OCI-LY1 (cell line): ENCODE data around the gene PRR5.

Source experiments
- H2AFZ ChIP-seq: fragments of 200-600 bp; sonication (generic), shearing (Covaris generic); 2 replicates; pipeline ENCODE4 v1.6.0; 2014; ENCODE audit warnings: antibody characterized with exemption, mild to moderate bottlenecking, low read length
- H3F3A ChIP-seq: fragments of 200-600 bp; sonication (generic), shearing (Covaris generic); 2 replicates; pipeline ENCODE4 v1.6.0; 2014; ENCODE audit warnings: mild to moderate bottlenecking, antibody characterized with exemption, low read length, moderate library complexity; ENCODE audit not compliant: insufficient read depth
- H3K27ac ChIP-seq: fragments of 200-600 bp; sonication (generic); 2 replicates; pipeline ENCODE4 v1.5.1; 2014; ENCODE audit warnings: low read length, mixed run types, mild to moderate bottlenecking, low read depth; ENCODE audit not compliant: poor library complexity, severe bottlenecking
- H3K27me3 ChIP-seq: fragments of 200-600 bp; sonication (generic); 2 replicates; pipeline ENCODE4 v1.6.0; 2014; ENCODE audit warnings: antibody characterized with exemption, mild to moderate bottlenecking, low read length, moderate library complexity; ENCODE audit not compliant: insufficient read depth
- H3K36me3 ChIP-seq: fragments of 200-600 bp; sonication (generic); 2 replicates; pipeline ENCODE4 v1.6.1; 2014; ENCODE audit warnings: mild to moderate bottlenecking, antibody characterized with exemption, low read length, moderate library complexity, mixed read lengths; ENCODE audit not compliant: insufficient read depth
- H3K4me1 ChIP-seq: fragments of 200-600 bp; sonication (generic); 2 replicates; pipeline ENCODE4 v1.5.1; 2014; ENCODE audit warnings: mild to moderate bottlenecking, low read length, moderate library complexity; ENCODE audit not compliant: insufficient read depth, severe bottlenecking
- H3K4me2 ChIP-seq: fragments of 200-600 bp; sonication (generic), shearing (Covaris generic); 2 replicates; pipeline ENCODE4 v1.6.1; 2014; ENCODE audit warnings: low read length
- H3K4me3 ChIP-seq: fragments of 200-600 bp; sonication (generic); 2 replicates; pipeline ENCODE4 v1.5.1; 2014; ENCODE audit warnings: low read length, low read depth, mild to moderate bottlenecking, mixed read lengths; ENCODE audit not compliant: poor library complexity, severe bottlenecking
- H3K79me2 ChIP-seq: fragments of 200-600 bp; shearing (Covaris generic); 2 replicates; pipeline ENCODE4 v1.6.1; 2016; ENCODE audit warnings: mixed run types, low read length, mixed read lengths; ENCODE audit not compliant: insufficient read depth
- H3K9ac ChIP-seq: fragments of 200-600 bp; sonication (generic), shearing (Covaris generic); 2 replicates; pipeline ENCODE4 v1.6.1; 2014; ENCODE audit warnings: mild to moderate bottlenecking, low read length, mixed read lengths
- H3K9me2 ChIP-seq: fragments of 200-600 bp; sonication (generic), shearing (Covaris generic); 2 replicates; pipeline ENCODE4 v1.6.1; 2014; ENCODE audit warnings: low read depth, mild to moderate bottlenecking, low read length, mixed read lengths
- H3K9me3 ChIP-seq: fragments of 200-600 bp; shearing (Covaris generic); 2 replicates; pipeline ENCODE4 v1.6.1; 2014; ENCODE audit warnings: low read length, mixed read lengths
- H4K20me1 ChIP-seq: fragments of 200-600 bp; sonication (generic), shearing (Covaris generic); 2 replicates; pipeline ENCODE4 v1.6.0; 2016; ENCODE audit warnings: mild to moderate bottlenecking, low read length; ENCODE audit not compliant: insufficient read depth
- CTCF ChIP-seq: fragments of 200-600 bp; sonication (generic), shearing (Covaris generic); IDR thresholded peaks from 2 replicates; pipeline ENCODE4 v1.5.1; 2017; ENCODE audit warnings: mild to moderate bottlenecking, antibody characterized with exemption, low read length, moderate library complexity, mixed read lengths
- EZH2 ChIP-seq: fragments of 200-600 bp; sonication (generic), shearing (Covaris generic); IDR thresholded peaks from 2 replicates; pipeline ENCODE4 v1.8.0; 2017; ENCODE audit warnings: borderline replicate concordance, mixed run types, mild to moderate bottlenecking, antibody characterized with exemption, low read length, moderate library complexity, mixed read lengths

PRR5 gene

GRCh38 chr22:44761025-44761424 lies 59.0 kb downstream of the PRR5 start:
- H3K9ac ChIP-seq = no peak overlapping the region
- H3K36me3 ChIP-seq = no peaks in the 10 kb centered on the region
- no peak overlapping the region for H3K4me2 ChIP-seq
- no peak overlapping the region for H2AFZ ChIP-seq
- no peaks in the 10 kb centered on the region for H3K27me3 ChIP-seq
- no peak for TF ChIP-seq EZH2
- no peak for TF ChIP-seq CTCF
- no peaks in the 10 kb centered on the region for H3K9me3 ChIP-seq
- H3K4me1 ChIP-seq = no peaks in the 10 kb centered on the region
- H4K20me1 ChIP-seq = no peaks in the 10 kb centered on the region
- no peak overlapping the region for H3K27ac ChIP-seq
- no peak overlapping the region for H3K4me3 ChIP-seq
- H3K79me2 ChIP-seq = no peaks in the 10 kb centered on the region
- H3F3A ChIP-seq = no peaks in the 10 kb centered on the region
- H3K9me2 ChIP-seq = no peaks in the 10 kb centered on the region

GRCh38 chr22:44764373-44764772 lies 62.4 kb downstream of the PRR5 start:
- Histone ChIP-seq H2AFZ (no peak overlapping the region), H3K9ac (no peak overlapping the region), H3K4me1 (no peaks in the 10 kb centered on the region), H4K20me1 (no peaks in the 10 kb centered on the region), H3K79me2 (no peaks in the 10 kb centered on the region), H3K9me3 (no peaks in the 10 kb centered on the region), H3K4me2 (no peak overlapping the region), H3K27me3 (peaks cover 3% of the 10 kb centered on the region; the same call in 1 of the 2 replicates), H3F3A (no peaks in the 10 kb centered on the region), H3K9me2 (no peaks in the 10 kb centered on the region), H3K36me3 (no peaks in the 10 kb centered on the region), H3K27ac (no peak overlapping the region), H3K4me3 (no peak overlapping the region)
- no peak for TF ChIP-seq EZH2
- no peak for TF ChIP-seq CTCF

GRCh38 chr22:44764974-44765373 lies 63.0 kb downstream of the PRR5 start:
- Histone ChIP-seq H3K27ac (no peak overlapping the region), H3K79me2 (no peaks in the 10 kb centered on the region)

More at GRCh38 chr22:44764974-44765373, 63.0 kb downstream of the PRR5 start:
- no peak overlapping the region for H3K4me2 ChIP-seq
- TF ChIP-seq CTCF (no peak), EZH2 (no peak)
- H3K9me2 ChIP-seq = no peaks in the 10 kb centered on the region
- no peak overlapping the region for H3K9ac ChIP-seq
- H2AFZ ChIP-seq = no peak overlapping the region
- H4K20me1 ChIP-seq = no peaks in the 10 kb centered on the region
- H3F3A ChIP-seq = no peaks in the 10 kb centered on the region
- H3K4me3 ChIP-seq = no peak overlapping the region
- no peaks in the 10 kb centered on the region for H3K4me1 ChIP-seq
- H3K9me3 ChIP-seq = no peaks in the 10 kb centered on the region
- H3K27me3 ChIP-seq = peaks cover 3% of the 10 kb centered on the region; the same call in 1 of the 2 replicates
- H3K36me3 ChIP-seq = no peaks in the 10 kb centered on the region
